Fibroblast of skin of left biceps (primary cell): ENCODE data around the gene CLEC4E.
"Not testable (repeated sequence)": the region's sequence is repeated elsewhere in the genome, so short reads cannot be mapped to it uniquely, and the experiment has no call there.

Experiments
- DNase-seq, 2 experiments: peaks; one replicate each; pipeline ENCODE4 v3.0.0-alpha.2; 2013; ENCODE audit warnings: low read depth in 2 of 2

CLEC4E gene

GRCh38 chr12:8541562-8541961 lies 857 bp upstream of the CLEC4E start:
- DNase-seq = no peak

GRCh38 chr12:8537820-8538219 lies 2.9 kb downstream of the CLEC4E start:
- DNase-seq = not testable (repeated sequence)

DNA sequence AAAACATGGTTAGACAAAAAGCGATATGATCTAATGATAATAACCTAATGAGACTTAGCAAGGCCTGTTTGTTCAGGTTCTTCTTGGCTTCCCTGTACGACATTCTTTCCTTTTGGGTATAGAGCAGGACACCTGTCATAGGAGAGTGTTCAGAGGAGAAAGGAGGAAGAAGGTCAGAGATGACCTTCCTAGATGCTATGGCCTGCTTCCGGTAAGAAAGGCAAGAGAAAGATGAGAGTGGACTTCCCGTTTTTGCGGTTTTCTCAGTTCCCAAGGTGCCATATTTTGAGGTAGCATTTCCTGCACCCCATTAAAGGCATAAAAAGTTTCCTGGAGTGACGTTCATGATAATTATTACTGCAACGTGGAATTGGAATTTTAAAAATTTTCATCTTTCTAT lies 8.7 kb downstream of the CLEC4E start:
- DNase-seq = no peak

- no peak for DNase-seq
Observed at GRCh38 chr12:8527250-8528130, 13.2 kb downstream of the CLEC4E start.

DNA sequence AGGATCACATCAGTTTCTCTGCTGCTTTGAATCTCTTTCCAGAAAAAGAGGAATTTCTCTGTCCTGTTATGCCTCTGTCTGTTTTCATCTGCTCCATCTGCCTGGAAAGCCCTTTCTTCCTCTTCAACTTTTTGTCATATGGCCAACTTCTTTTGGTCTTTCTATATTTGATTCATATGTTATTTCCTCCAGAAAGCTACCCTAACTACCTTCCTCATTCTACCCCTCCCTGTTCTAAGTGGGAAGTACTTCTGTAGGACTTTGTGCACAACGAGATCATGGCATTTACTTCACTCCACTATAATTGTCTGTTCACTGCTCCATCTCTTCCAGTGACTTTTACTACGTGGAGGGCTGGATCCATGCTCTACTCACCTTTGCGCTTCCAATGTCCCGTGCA lies 21.5 kb downstream of the CLEC4E start:
- DNase-seq = no peak

- no peak for DNase-seq
Observed at GRCh38 chr12:8517971-8518370, 22.7 kb downstream of the CLEC4E start.

GRCh38 chr12:8513256-8513655 lies 27.4 kb downstream of the CLEC4E start, which contains the start of gene CLEC4D:
TSS of gene CLEC4D (plus strand) at chr12:8513503. CDS start at chr12:8513733, 230 bp downstream.
- no peak for DNase-seq

- no peak for DNase-seq
Observed at GRCh38 chr12:8508910-8509841, 31.5 kb downstream of the CLEC4E start.

GRCh38 chr12:8508223-8508622 lies 32.5 kb downstream of the CLEC4E start:
- DNase-seq = no peak

- no peak for DNase-seq
Observed at GRCh38 chr12:8507596-8507995, 33.1 kb downstream of the CLEC4E start.

DNA sequence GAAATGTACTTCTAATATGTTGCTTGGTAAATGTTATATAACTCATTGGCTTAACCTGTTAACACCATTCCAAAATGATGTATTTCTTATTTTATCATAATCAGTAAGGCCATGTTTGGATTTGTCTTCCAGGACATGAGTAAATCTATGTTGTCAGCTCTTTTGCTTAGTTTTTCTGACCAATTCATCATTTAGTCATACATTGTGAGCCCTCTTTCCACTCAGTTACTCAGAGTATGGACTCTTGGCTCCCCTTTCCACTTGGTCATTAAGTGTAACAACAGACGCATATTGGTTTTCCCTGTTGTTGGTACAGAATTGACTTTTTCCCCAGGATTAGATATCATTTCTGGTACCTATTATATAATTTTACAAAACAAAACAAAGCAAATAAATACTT lies 36.4 kb downstream of the CLEC4E start:
- no peak for DNase-seq

- DNase-seq = no peak
Observed at GRCh38 chr12:8501720-8502119, 39.0 kb downstream of the CLEC4E start.

DNA sequence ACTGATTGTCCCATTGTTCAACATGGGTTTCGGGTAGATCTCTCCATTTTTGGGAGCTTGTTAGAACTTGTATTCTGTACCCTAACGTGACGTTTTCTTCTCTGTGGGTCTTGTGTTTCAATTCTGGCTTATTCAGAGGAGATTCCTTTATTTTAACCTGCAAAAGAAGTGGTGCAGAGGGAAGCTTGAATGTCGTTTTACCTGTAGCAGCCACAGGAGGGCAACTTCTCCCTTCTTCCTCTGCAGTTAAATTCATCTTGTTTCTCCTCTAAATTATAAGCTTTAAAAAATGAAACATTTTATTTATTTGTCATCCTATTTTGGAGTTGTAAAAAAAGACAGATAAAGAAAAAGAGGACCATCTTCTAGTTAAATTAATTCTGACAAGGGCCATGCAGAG lies 41.1 kb downstream of the CLEC4E start:
- no peak for DNase-seq

DNA sequence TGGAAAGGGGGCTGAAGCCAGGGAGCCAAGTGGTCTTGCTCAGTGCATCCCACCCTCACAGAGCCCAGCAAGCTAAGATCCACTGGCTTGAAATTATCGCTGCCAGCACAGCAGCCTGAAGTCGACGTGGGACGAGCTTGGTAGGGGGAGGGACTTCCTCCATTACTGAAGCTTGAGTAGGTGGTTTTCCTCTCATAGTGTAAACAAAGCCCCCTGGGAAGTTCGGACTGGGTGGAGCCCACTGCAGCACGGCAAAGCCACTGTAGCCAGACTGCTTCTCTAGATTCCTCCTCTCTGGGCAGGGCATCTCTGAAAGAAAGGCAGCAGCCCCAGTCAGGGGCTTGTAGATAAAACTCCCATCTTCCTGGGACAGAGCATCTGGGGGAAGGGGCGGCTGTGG lies 44.6 kb downstream of the CLEC4E start:
- not testable (repeated sequence) for DNase-seq

DNA sequence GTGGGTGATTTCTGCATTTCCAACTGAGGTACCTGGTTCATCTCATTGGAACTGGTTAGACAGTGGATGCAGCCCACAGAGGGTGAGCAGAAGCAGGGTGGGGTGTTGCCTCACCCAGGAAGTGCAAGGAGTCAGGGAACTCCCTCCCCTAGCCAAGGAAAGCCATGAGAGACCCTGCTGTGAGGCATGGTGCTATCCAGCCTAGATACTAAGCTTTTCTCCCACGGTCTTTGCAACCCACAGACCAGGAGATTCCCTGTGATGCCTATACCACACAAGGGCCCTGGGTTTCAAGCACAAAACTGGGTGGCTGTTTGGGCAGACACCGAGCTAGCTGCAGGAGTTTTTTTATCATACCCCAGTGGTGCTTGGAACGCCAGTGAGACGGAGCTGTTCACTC lies 45.0 kb downstream of the CLEC4E start:
- not testable (repeated sequence) for DNase-seq

DNA sequence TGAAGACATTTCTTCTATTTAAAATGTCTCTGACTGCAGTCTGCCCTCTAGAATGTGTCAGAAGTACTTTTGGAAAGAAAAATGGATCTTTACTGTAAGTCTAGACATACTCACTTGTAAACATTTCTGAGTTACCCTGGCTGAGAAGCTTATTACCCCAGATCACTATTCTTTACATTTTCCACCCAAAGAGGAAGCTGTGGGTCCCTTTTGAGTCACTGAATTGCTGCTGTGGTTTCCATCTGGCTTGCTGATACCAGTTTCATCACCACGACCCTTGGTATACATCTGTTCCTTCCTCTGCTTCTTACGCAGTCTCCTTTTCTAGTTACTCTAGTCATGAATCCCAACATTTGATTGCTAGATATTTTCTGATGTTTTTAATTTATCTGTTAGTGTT lies 47.6 kb downstream of the CLEC4E start:
- DNase-seq = no peak

DNA sequence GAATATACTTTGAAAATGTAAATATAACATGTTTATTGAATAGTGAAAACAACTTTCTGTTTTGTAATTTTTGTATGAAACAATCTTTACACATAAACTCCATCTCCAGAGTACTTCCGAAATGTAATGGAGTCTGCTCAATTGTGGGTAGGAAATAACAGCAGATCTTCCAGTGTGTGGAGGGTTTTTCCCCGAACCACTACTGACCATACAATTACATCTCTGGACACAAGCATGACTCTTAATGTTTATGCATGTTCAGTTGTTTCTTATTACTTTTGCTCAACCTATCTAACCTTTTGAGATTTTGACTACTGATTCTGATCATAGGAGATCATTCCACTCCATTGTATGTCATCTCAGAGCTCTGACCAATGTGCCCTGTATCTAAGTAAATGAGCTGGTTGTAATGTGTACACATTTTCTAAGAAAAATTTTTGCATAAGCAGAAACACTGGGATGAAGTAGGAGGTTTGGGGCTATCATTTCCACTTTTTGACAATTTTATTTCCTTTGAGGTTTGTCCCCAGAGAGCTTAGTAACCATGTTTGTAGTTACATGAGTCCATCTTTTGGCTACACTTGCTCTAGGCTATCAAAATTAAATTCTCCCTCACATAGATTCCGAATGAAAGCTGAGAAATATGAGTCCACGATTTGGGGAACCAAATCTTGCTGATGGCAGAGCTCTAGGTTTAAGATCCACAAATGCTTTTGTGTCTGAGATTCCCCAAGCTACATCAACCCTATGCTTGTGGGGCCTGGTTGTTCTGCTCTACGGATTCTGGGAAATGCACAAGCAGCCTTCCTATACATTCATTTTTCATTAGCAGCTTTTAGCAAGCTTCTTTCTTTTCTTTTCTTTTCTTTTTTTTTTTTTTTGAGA lies 48.8 kb downstream of the CLEC4E start:
- DNase-seq = no peak
